ENCODE data around the gene PTPN3. TPM values are rescaled to one million over a fixed set of nuclear protein-coding genes. Genes with fewer than 3 reads are reported as not detected.

Gene PTPN3
- total and polyA plus RNA-seq, 9 of the 15 experiments (the other 6 are each of a cell fraction or from before 2014, with no cell fraction given): 0.02 TPM; not detected in 8

DNA sequence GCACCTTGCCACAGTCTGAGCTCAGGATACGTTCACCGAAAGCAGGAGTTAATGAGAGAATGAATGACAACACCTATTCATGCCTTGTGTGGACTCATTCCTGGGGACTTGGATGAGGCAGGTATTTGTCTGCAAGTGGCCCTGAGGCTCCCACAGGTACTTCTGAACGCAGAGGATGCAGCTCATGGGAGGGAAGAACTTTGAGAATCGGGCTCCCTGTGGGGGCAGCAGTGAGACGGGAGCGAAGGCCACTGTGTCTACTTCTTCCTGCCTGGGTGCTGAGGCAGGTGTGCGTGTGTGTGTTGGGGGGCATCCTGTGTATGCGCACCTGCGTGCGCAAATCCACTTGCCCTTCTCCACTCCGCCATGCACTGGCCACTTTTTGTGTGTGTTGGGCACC lies 42.2 kb downstream of the PTPN3 start:
- no peak overlapping the region for H3K4me2 ChIP-seq (ENCODE audit: insufficient read depth, low read length)
- CTCF ChIA-PET (ENCODE audit: low intra/inter-chr PET ratio): no interaction called here
- POLR2A ChIA-PET: interaction anchor here (0.7 kb wide), 1 partner anchor 1886 kb away, joined by 3 read pairs; no protein-coding TSS in a partner anchor
- H3K9me3 ChIP-seq (replicated peaks; ENCODE audit: control insufficient read depth, insufficient read depth, low read depth, low read length): no peaks in the 10 kb centered on the region
- H3K4me1 ChIP-seq (replicated peaks in 1 of 2; ENCODE audit: control insufficient read depth in 2 of 2, insufficient read depth in 2 of 2, low read length in 2 of 2): no peaks in the 10 kb centered on the region
- no peak overlapping the region for H3K4me3 ChIP-seq
- no peak overlapping the region for H3K27ac ChIP-seq (ENCODE audit: extremely low read depth, low read depth, low read length)
- no TSS peak for BruUV-seq (replicated peaks)
- TF ChIP-seq, protein P1, sequence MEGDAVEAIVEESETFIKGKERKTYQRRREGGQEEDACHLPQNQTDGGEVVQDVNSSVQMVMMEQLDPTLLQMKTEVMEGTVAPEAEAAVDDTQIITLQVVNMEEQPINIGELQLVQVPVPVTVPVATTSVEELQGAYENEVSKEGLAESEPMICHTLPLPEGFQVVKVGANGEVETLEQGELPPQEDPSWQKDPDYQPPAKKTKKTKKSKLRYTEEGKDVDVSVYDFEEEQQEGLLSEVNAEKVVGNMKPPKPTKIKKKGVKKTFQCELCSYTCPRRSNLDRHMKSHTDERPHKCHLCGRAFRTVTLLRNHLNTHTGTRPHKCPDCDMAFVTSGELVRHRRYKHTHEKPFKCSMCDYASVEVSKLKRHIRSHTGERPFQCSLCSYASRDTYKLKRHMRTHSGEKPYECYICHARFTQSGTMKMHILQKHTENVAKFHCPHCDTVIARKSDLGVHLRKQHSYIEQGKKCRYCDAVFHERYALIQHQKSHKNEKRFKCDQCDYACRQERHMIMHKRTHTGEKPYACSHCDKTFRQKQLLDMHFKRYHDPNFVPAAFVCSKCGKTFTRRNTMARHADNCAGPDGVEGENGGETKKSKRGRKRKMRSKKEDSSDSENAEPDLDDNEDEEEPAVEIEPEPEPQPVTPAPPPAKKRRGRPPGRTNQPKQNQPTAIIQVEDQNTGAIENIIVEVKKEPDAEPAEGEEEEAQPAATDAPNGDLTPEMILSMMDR (IDR thresholded peaks at IDR 0.05 in 2 of 3, conservative IDR thresholded peaks at IDR 0.05 in 1 of 3; ENCODE audit: insufficient read depth in 2 of 3, low read depth in 1 of 3, low read length in 3 of 3): peak in 2 of 3 experiments; percentile 12 to 21; a peak in 2 of 6 replicates
- no peak for TF ChIP-seq MED1 (CRISPR knock-in tag; IDR thresholded peaks at IDR 0.05; ENCODE audit: borderline replicate concordance)
- peaks cover 6 to 41% of the 10 kb centered on the region in 2 experiments; a peak in 3 of 5 replicates for H3K27me3 ChIP-seq (ENCODE audit: control insufficient read depth in 2 of 2, insufficient read depth in 2 of 2, low read length in 2 of 2)
- 2% methylated on average over 11 of the region's 11 CpGs for WGBS (ENCODE audit: insufficient coverage, low coverage, missing lambda C conversion rate)
- H2AFZ ChIP-seq (ENCODE audit: low read depth, low read length): no peak overlapping the region
- DNase-seq (ENCODE audit: extremely low read depth in 1 of 4, low spot score in 3 of 4) (no peak), ATAC-seq (peak; percentile 58; the same call in 2 of the 3 replicates), FAIRE-seq (no peak)
- H3K36me3 ChIP-seq (ENCODE audit: control insufficient read depth, insufficient read depth, low read length): no peaks in the 10 kb centered on the region
- no peaks in the 10 kb centered on the region for H3K9me1 ChIP-seq (ENCODE audit: control insufficient read depth, insufficient read depth, low read length)
- no peaks in the 10 kb centered on the region for H3K79me2 ChIP-seq (ENCODE audit: control insufficient read depth, insufficient read depth, low read length)
- no peak overlapping the region for H3K9ac ChIP-seq (ENCODE audit: insufficient read depth in 1 of 2, low read depth in 2 of 2, low read length in 2 of 2)
- in situ Hi-C loops (cut with MboI) (no loop called here), intact Hi-C loops (cut with micrococcal nuclease) (no loop called here)
- no peaks in the 10 kb centered on the region for H4K20me1 ChIP-seq (replicated peaks; ENCODE audit: control insufficient read depth, insufficient read depth, low read length)

DNA sequence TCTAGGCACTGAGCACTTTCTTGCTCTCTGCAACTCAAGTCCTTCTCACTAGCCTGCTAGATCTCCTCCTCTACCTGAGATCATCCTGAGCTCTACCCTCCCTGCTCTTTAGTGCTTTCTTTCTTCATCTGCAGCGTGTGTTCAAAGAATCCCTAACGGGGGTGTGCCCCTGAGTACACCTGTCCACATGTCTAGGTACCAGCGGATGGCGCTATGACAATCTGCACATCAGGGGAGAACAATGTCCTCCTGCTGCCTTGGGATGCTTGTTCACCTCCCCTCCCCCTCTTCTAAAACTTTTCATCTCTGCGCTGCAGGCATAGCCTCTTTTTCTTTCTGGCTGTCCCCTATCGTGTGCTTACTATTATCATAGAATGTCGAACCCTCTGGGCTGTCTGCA lies 42.7 kb downstream of the PTPN3 start:
- no peak for FAIRE-seq
- CTCF ChIA-PET (ENCODE audit: low intra/inter-chr PET ratio): no interaction called here

More for the DNA sequence above, 42.7 kb downstream of the PTPN3 start:
- H3K4me1 ChIP-seq (replicated peaks in 1 of 2; ENCODE audit: control insufficient read depth in 2 of 2, insufficient read depth in 2 of 2, low read length in 2 of 2): no peaks in the 10 kb centered on the region
- no peaks in the 10 kb centered on the region for H3K9me3 ChIP-seq (replicated peaks; ENCODE audit: control insufficient read depth, insufficient read depth, low read depth, low read length)
- no peak overlapping the region for H3K9ac ChIP-seq (ENCODE audit: insufficient read depth in 1 of 2, low read depth in 2 of 2, low read length in 2 of 2)
- H3K9me1 ChIP-seq (ENCODE audit: control insufficient read depth, insufficient read depth, low read length): no peaks in the 10 kb centered on the region
- no peaks in the 10 kb centered on the region for H4K20me1 ChIP-seq (replicated peaks; ENCODE audit: control insufficient read depth, insufficient read depth, low read length)
- no peaks in the 10 kb centered on the region for H3K36me3 ChIP-seq (ENCODE audit: control insufficient read depth, insufficient read depth, low read length)
- intact Hi-C loops (cut with micrococcal nuclease): no loop called here
- no TSS peak for BruUV-seq (replicated peaks)
- H3K4me3 ChIP-seq: no peak overlapping the region
- TF ChIP-seq, protein P1 (IDR thresholded peaks at IDR 0.05 in 2 of 3, conservative IDR thresholded peaks at IDR 0.05 in 1 of 3; ENCODE audit: insufficient read depth in 2 of 3, low read depth in 1 of 3, low read length in 3 of 3): 0 out of 6 replicates have a peak, but pooled peaks of 2 of the 3 experiments have one; percentile 5 to 11
- TF ChIP-seq RUNX1 (IDR thresholded peaks at IDR 0.05; ENCODE audit: low read depth): no peak
- TF ChIP-seq JUNB (CRISPR knock-in tag; conservative IDR thresholded peaks at IDR 0.05): no peak
- TF ChIP-seq ILK (tag; IDR thresholded peaks at IDR 0.05; ENCODE audit: borderline replicate concordance, low read depth): no peak
- peaks cover 6 to 41% of the 10 kb centered on the region in 2 experiments; a peak in 3 of 5 replicates for H3K27me3 ChIP-seq (ENCODE audit: control insufficient read depth in 2 of 2, insufficient read depth in 2 of 2, low read length in 2 of 2)
- in situ Hi-C loops (cut with MboI): no loop called here
- ATAC-seq (no peak), DNase-seq (ENCODE audit: extremely low read depth in 1 of 4, low spot score in 3 of 4) (no peak)
- no peak overlapping the region for H2AFZ ChIP-seq (ENCODE audit: low read depth, low read length)
- POLR2A ChIA-PET: interaction anchor here (0.7 kb wide), 1 partner anchor 1885 kb away, joined by 3 read pairs; no protein-coding TSS in a partner anchor
- no peak overlapping the region for H3K4me2 ChIP-seq (ENCODE audit: insufficient read depth, low read length)
- no peaks in the 10 kb centered on the region for H3K79me2 ChIP-seq (ENCODE audit: control insufficient read depth, insufficient read depth, low read length)
- no peak overlapping the region for H3K27ac ChIP-seq (ENCODE audit: extremely low read depth, low read depth, low read length)
- 2% methylated on average over 7 of the region's 7 CpGs for WGBS (ENCODE audit: insufficient coverage, low coverage, missing lambda C conversion rate)
